HG03064 (cell line): ENCODE results near the gene NDUFB7.
"Not testable (repeated sequence)": the region's sequence is repeated elsewhere in the genome, so short reads cannot be mapped to it uniquely, and the experiment has no call there.

Experiments used
- ATAC-seq: cut with Tn5 transposase; IDR thresholded peaks from one replicate; pipeline ENCODE4 v1.9.1; 2021; ENCODE audit warnings: low read depth; ENCODE audit not compliant: unreplicated experiment

The NDUFB7 gene

DNA sequence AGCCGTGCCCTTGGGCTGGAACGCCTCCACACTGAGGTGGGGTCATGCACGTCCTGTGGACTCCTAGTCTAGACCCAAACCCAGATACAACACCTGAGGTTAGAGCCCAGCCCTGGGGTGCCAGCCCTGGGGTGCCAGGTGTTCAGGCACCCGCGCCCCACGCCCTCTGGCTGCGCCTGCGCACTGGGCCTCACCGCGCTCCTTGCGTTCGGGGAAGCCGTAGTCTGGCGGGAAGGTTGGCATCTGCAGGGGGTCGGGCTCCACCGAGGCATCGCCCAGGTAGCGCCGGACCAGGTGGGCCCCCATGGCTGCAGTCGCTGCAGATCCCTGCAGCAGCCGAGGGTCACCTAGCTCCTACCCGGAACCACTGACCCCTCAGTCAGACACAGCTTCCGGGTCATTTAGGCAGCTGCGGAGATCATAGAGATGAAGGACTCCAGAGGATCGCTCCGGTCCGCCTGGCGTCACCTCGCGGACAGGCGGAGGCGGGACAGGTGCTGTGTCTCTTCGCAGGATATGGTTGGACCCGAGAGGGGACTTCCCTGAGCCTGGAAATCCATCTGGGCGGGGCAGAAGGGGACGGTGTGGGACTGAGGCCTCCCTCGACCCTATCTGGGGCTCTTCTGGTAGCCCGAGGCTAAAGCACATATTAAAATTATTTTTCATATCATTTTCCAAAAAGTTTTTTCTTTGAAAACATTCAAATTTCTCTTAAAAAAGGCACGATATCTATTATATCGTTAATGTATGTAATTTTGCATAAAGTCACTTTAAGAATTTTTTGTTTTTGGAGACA is at the start of gene NDUFB7:
NDUFB7 (minus strand) TSS at position 372 of the 796 bp plus-strand sequence; CDS start at position 306, 66 bp downstream.
- peak; percentile 57 for ATAC-seq

DNA sequence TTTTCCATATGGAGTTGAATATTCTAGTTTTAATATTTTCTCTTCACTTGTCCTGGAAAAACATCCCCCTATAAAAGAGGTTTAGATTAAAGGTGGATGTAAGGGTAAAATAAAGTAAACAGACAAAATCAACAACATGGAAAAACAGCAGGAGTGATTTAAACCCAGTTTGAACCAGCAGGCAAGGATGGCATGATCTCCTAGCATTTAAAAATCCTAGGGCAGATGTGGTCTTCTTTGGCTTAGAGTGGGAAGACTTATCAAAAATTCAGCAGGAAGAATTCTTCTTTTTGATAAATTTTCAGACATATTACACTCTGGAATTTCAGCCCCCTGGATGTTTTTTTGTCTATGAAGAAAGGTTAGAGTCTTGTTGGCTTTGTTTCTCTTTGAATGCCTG is 47.5 kb upstream of the NDUFB7 start:
- ATAC-seq: no peak

DNA sequence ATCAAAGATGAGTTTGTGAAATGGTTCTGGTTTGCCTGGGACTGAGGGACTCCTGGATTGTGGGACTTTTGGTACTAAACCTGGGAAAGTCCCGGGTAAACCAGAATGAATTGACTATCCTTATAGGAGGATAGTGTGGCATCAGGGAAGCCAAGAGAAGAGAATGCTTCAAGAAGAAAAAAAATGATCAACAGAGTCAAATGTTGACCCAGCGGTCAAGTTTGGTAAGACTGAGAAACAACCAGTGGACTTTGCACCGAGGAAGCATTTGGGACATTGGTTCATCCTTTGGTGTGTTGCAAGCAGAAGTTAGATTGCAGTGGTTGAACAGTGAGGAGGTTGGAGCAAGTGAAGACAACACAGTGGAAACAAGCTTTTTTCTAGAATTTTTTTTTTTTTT is 44.5 kb upstream of the NDUFB7 start:
- ATAC-seq: no peak

DNA sequence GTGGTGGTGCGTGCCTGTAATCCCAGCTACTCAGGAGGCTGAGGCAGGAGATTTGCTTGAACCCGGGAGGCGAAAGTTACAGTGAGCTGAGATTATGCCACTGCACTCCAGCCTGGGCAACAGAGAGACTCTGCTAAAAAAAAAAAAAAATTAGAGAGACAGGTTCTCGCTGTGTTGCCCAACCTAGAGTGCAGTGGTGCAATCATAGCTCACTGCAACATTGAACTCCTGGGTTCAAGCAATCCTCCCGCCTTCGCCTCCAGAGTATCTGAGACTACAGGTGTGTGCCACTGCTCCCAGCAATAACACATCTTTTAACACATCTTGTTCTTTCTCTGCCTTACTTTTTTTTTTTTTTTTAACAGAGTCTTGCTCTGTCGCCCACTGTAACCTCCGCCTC is 43.8 kb upstream of the NDUFB7 start:
- ATAC-seq: no peak

DNA sequence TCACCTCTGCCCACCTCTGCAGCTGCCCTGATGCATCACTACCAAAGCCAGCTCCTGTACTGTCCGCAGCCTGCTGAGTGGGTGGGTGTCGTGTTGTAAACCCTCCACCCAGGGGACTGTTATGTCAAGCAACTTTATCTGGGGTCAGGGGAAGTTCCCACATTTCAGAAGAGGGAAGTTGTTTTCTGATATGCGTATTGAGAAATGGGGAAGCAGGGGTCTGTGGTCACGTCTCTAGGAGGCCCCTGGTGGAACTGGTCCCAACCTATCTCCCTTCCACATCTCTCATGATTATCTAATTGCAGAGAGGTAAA is 42.2 kb upstream of the NDUFB7 start:
- no peak for ATAC-seq

DNA sequence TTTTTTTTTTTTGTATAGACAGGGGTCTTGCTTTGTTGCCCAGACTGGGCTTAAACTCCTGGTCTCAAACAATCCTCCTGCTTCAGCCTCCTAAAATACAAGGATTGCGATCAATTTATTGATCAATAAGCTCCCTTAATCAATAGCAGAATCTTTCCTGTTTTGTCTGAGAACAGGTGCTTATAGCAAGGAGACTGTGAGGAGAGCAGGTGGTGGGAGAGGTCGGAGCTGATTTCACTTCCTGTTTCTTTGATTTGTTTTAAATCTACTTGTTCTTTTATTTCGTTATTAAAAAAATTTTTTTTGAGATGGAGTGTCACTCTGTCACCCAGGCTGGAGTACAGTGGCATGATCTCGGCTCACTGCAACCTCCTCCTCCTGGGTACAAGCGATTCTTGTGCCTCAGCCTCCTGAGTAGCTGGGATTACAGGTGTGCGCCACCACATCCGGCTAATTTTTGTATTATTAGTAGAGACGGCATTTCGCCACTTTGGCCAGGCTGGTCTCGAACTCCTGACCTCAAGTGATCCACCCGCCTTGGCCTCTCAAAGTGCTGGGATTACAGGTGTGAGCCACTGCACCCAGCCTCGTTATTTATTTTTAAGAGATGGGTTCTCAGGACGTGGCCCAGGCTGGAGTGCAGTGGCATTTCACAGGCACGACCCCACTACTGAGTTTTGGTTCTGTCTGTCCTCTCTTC is 41.7 kb upstream of the NDUFB7 start:
- ATAC-seq: not testable (repeated sequence)

DNA sequence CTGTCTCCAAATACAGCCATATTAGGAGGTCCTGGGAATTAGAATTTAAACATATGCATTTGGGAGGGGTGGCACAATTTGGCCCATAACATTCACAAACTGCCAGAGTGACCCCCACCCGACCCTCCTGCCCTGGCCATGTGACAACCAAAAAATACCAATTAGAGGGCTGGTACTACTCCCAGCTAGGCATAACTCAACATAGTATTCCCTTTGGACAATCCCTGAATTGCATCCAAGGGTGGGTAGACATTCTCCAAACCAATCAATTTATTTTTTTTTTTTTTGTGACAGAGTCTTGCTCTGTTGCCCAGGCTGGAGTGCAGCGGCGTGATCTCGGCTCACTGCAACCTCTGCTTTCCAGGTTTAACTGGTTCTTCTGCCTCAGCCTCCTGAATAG is 40.8 kb upstream of the NDUFB7 start:
- no peak for ATAC-seq

DNA sequence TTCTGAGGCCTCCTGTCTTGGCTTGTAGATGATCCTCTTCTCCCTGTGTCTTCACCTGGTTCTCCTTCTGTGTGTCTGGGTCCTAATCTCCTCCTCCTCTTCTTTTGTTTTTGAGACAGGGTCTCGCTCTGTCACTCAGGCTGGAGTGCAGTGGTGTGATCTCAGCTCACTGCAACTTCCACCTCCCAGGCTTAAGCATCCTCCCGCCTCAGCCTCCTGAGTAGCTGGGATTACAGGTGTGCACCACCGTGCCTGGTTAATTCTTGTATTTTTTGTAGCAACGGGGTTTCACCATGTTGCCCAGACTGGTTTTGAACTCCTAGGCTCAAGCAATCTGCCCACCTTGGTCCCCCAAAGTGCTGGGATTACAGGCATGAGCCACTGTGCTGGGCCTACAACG is 40.4 kb upstream of the NDUFB7 start:
- ATAC-seq: not testable (repeated sequence)

DNA sequence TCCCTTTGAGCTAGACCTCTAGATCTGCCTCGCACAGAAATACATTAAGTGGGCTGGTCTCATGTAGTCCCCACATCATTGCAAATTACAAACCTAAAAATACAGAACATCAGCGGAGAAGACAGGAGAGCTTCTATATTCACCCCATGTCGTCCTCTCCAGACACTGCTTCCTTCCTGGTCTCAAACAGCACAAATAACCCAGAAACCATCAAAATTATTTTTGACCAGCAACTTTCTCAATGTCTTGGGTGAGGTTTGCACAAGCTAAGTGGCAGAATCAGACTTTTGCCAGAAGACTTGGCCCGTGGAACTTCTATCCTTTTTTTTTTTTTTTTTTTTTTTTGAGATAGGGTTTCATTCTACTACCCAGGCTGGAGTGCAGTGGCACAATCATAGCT is 39.2 kb upstream of the NDUFB7 start:
- no peak for ATAC-seq

DNA sequence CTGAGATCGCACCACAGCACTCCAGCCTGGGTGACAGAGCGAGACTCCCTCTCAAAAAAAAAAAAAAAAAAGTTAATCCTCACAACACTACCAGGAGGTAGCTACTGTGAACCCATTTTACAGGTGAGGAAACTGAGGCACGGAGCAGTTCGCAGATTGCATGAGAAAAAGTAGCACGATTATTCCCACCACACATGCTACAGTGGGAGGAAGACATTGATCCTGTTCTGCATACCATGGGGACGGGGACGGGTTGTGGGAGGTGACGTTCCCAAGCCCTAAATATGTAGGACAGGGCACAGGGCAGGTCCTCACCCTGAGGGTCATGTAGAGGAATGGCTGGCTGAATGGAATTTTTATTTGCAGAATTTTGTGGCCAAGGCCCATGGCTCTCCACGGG is 34.8 kb upstream of the NDUFB7 start:
- no peak for ATAC-seq

DNA sequence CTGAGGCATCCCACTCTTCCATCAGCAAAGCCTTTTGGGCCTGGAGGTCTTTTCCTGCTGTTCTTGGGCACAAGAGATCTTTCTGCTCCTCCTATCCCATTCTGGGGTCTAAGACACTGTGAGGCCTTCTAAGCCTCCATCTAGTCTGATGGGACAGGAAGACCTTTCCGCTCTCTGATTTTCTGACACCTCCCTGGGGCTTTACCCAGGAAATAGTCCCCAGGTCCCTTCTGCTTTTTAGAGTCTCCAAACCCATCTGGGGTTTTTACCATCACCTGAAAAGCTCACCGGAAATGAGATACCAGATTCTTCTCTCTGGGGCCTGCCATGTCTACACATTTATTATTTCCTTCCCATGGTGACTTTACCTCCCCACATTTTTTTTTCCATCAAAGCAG is 32.1 kb upstream of the NDUFB7 start:
- ATAC-seq: peak; percentile 70

DNA sequence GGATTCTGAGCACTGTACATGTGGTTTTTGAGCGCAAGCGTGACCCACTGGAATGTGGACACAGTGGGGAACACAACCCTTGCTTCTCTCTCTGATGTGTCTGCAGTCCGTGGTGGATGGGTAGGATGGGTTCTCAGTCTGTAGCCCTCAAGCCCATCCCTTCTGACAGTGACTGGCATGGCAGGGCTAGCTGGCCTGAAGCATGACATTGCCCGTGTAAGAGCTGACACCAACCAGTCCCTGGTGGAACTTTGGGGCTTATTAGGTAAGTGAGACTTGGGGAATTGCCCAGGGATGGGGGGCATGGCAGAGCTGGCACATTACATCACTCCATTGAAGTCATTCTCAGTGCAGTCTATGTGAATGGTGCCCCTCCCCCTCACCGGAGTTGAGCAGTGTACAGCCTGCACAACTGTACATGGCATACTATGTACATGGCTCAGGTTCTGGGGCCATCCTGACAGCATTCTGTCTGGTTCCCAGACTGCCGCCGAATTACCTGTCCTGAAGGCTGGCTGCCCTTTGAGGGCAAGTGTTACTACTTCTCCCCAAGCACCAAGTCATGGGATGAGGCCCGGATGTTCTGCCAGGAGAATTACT is 27.8 kb upstream of the NDUFB7 start:
- no peak for ATAC-seq

DNA sequence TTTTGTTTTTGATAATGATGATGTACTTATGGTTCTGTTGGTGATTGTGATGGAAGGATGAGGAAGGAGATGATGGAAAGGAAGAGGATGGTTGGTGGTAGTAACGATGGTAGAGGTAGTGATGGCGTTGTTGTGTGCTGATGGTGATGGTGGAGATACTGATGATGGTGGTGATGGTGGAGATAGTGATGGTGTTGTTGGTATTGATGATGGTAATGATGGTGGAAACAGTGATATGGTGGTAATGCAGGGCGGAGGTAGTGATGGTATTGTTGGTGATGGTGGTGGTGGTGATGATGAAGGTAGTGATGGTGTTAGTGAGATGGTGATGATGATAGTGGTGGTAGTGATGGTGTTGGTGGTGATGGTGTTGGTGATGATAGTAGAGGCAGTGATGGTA is 23.7 kb upstream of the NDUFB7 start:
- no peak for ATAC-seq

DNA sequence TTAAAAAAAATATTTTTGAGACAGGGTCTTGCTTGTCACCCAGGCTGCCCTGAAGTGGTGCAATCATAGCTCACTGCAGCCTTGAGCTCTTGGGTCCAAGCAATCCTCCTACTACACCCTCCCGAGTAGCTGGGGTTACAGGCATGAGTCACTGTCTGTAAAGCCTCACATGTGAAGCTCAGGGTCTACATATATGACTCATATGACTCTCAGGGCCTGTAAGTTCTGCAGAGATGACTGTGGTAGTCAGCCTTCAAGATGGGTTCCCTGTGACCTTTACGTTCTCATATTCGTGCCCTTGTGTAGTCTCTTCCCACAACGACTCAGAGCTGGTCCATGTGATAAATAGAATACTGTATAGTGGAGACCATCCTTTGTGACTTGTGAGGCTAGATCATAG is 17.6 kb upstream of the NDUFB7 start:
- not testable (repeated sequence) for ATAC-seq

DNA sequence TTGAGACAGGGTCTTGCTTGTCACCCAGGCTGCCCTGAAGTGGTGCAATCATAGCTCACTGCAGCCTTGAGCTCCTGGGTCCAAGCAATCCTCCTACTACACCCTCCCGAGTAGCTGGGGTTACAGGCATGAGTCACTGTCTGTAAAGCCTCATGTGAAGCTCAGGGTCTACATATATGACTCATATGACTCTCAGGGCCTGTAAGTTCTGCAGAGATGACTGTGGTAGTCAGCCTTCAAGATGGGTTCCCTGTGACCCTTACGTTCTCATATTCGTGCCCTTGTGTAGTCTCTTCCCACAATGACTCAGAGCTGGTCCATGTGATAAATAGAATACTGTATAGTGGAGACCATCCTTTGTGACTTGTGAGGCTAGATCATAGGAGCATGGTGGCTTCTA is 13.3 kb upstream of the NDUFB7 start:
- ATAC-seq: peak; percentile 55

DNA sequence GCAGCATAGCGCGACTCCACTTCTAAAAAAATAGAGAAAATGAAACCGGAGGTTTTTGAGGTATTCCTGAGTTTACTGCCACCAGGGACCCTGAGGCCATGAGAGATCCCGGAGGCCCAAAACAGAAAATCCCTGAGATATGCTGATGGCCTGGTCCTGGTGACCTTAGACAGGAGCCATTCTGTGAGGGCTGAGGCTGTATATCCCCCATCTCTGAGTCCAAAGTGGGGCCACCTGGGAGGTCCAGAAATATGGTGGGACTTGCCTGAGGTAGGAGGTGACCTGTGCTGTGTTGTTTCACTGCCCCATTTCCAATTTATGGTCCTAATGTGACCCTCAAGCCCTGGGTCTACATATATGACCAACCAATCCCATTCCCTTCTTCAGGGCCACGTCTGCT is 12.5 kb upstream of the NDUFB7 start:
- ATAC-seq: not testable (repeated sequence)

DNA sequence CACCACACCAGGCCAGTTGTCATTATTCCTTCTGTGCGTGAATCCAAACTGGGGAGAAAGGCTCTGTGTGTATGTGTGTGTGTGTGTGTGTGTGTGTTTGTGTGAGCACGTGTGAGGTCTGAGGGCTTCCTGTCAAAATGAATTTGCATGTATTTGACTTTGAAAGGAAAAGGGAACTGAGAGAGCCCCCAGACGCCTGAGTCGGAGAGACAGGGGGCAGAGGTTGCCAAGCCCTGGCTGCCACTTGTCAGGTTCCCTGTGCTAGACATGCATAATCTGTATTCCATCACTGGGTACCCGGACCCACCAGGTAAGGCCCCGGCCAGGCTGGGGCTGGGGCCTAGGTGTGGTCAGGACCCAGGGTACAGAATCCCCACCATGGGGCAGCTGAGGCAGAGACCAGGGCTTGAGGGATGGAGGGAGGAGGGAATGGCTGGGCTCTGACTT is 11.1 kb upstream of the NDUFB7 start, which contains the start of gene CLEC17A:
CLEC17A (plus strand) TSS at position 191 of the 447 bp plus-strand sequence; CDS start at position 268, 77 bp downstream.
- no peak for ATAC-seq

DNA sequence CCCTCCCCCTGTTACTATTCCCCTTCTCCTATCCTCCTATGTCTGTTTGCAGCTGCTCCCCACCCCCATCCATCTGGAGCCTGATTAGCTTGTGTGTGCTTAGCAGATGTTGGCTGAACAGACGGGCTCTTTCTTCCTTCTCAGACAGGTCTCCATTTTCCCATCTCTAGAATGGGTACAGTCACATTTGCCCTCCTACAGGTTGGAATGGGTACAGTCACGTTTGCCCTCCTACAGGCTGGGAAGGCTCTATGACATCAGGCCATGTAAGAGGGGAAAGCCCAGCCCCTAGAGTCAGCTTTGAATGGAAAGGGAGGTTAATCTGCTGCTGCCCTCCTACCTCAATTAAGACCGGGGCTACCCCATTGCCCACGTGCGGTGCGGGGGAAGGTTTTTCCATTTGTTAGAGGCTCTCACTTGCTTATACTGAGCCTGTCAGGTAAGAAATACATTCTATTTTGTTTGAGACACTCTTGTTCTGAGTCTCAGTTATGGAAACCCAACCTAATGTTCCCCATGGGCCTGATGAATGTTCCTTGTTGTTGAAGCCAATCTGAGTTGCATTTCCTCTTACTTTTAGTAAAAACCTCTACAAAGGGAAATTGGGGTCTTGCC is 8.9 kb upstream of the NDUFB7 start:
- ATAC-seq: no peak

DNA sequence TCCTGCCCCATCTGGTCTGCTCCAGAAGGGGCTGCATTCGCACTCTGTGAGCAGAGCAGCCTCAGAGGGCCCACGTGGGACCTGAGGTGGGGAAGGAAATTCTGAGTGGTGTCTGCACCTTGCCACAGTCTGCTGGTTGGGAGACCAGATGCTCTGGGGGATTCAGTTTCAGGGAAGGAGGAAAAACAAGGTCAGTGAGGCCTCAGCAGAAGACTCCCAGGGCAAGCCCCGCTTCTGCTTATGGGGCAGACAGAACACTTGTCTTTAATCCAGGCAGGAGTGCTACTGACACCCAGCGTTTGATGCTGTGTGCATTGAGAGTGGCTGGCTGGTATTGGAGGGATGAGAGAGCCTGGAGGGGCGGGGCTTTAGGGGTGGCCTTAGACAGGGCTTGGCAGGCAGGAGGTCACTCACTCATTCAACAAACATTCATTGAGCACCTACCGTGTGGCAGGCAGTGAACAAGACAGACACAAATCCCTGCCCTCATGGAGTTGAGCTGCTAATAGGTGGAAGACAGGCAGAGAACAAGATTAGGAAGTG is 6.1 kb upstream of the NDUFB7 start:
- ATAC-seq: no peak

DNA sequence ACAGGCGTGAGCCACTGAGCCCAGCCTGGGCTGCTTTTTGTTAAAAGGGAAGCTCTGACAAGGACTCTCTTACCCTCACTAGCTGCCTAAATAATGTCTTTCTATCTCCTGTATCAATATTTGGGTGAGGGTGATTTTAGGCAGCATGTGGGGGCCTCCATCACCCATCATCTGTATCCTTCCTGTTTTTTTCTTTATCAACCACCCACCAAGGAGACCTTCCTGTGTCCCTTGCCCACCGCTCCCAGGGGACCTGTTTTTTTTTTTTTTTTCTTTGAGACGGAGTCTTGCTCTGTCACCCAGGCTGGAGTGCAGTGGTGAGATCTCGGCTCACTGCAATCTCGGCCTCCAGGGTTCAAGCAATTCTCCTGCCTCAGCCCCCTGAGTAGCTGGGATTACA is 5.4 kb upstream of the NDUFB7 start:
- ATAC-seq: no peak

DNA sequence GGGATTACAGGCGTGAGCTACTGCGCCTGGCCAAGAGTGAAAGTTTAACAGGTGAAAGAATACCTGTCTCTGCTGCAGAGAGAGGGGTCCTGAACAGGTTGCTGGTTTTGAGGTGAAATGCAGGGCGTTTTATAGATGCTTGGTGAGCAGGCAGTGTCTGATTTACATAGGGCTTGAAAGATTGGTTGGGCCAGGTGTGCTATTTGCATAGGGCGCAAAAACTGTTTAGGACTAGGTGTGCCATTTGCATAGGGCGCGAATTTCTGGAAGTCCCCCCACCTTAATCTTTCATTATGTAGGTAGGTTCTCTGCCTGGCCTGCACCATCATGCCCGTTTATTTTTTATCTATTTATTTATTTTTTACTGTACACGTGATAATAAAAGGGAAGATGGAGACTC is 4.5 kb upstream of the NDUFB7 start:
- ATAC-seq: no peak
